ENCODE data around the gene RANBP9.

- TF ChIP-seq SIN3A (IDR thresholded peaks at IDR 0.05; ENCODE audit: borderline replicate concordance, insufficient read depth, low read depth, low read length) (no peak), CTCF (IDR thresholded peaks at IDR 0.05) (no peak), POLR2AphosphoS5 (IDR thresholded peaks at IDR 0.05; ENCODE audit: low read depth, low read length) (no peak), REST (IDR thresholded peaks at IDR 0.05; ENCODE audit: insufficient read depth in 1 of 2, low read depth in 2 of 2, low read length in 1 of 2) (no peak), TCF7L2 (IDR thresholded peaks at IDR 0.05; ENCODE audit: low read depth, low read length) (no peak)
These were observed 13.9 kb upstream of the RANBP9 start for GRCh38 chr6:13725570-13725969.

Data from Panc1 (cell line).